Panc1 (cell line): ENCODE data around the gene CDH6. TPM values are rescaled to one million over a fixed set of nuclear protein-coding genes. Genes with fewer than 3 reads are reported as not detected.

ENCODE experiments used
- ATAC-seq: fragments of 200-7000 bp; cut with Tn5 transposase; 2 replicates; pipeline ENCODE4 v1.9.1; 2020; ENCODE audit warnings: mild to moderate bottlenecking, moderate library complexity
- BruUV-seq: library from RNA; stranded (reverse); fragments of 400-500 nt; replicated peaks from 2 replicates; lab custom pipeline; 2021; lab: Mats Ljungman, UMichigan
- CTCF ChIA-PET: fragments of 300-600 bp; sonication (Branson Sonifier 250); formaldehyde crosslinking; loops from one replicate; lab custom pipeline; 2022; ENCODE audit warnings: antibody characterized with exemption; lab: Charles Lee
- POLR2A ChIA-PET: fragments of 300-600 bp; sonication (Branson Sonifier 250); formaldehyde crosslinking; loops from one replicate; lab custom pipeline; 2022; ENCODE audit warnings: antibody characterized with exemption; lab: Charles Lee
- DNase-seq: peaks from one replicate; pipeline ENCODE4 v3.0.0-alpha.2; 2010; ENCODE audit warnings: low read depth, low spot score
- H3K27ac ChIP-seq: 2 replicates; pipeline ENCODE4 v1.5.1; 2011; ENCODE audit warnings: mild to moderate bottlenecking, low read length, inconsistent platforms
- H3K27me3 ChIP-seq: fragments of 200-500 bp; sonication (Bioruptor generic); 2 replicates; pipeline ENCODE4 v1.6.0; 2014; ENCODE audit warnings: low read length, inconsistent platforms; ENCODE audit not compliant: control insufficient read depth, insufficient read depth
- H3K36me3 ChIP-seq: fragments of 200-500 bp; sonication (Bioruptor generic); 2 replicates; pipeline ENCODE4 v1.5.1; 2014; ENCODE audit warnings: inconsistent platforms, mild to moderate bottlenecking, low read length, moderate library complexity; ENCODE audit not compliant: control insufficient read depth, insufficient read depth
- H3K4me1 ChIP-seq: 2 replicates; pipeline ENCODE4 v1.5.1; 2011; ENCODE audit warnings: inconsistent platforms, mild to moderate bottlenecking, low read length, moderate library complexity; ENCODE audit not compliant: control insufficient read depth, insufficient read depth
- H3K4me3 ChIP-seq, 2 experiments: 2 replicates each; pipeline ENCODE4 v1.5.1; 2011 to 2012; ENCODE audit warnings: low read depth in 2 of 2, low read length in 2 of 2, mild to moderate bottlenecking in 2 of 2, inconsistent platforms in 1 of 2, moderate library complexity in 1 of 2
- H3K9me3 ChIP-seq: fragments of 200-500 bp; sonication (Bioruptor generic); 2 replicates; pipeline ENCODE4 v1.5.1; 2014; ENCODE audit warnings: low read depth, mild to moderate bottlenecking, inconsistent platforms, low read length, moderate library complexity; ENCODE audit not compliant: control insufficient read depth, insufficient read depth
- POLR2AphosphoS5 ChIP-seq: IDR thresholded peaks from 2 replicates; pipeline ENCODE4 v1.6.1; 2012; ENCODE audit warnings: mild to moderate bottlenecking, low read depth, low read length, moderate library complexity
- SIN3A ChIP-seq: IDR thresholded peaks from 2 replicates; pipeline ENCODE4 v1.6.1; 2012; ENCODE audit warnings: low read depth, mild to moderate bottlenecking, low read length, moderate library complexity, borderline replicate concordance; ENCODE audit not compliant: insufficient read depth
- TCF7L2 ChIP-seq: IDR thresholded peaks from 2 replicates; pipeline ENCODE4 v1.6.1; 2011; ENCODE audit warnings: mild to moderate bottlenecking, low read depth, low read length, inconsistent platforms
- in situ Hi-C: cut with HindIII; loops from 2 replicates; pipeline ENCODE4 v1.10.0; 2016; ENCODE audit warnings: low sequenced_read_pairs, low pct_unique_long_range_greater_than_20kb
- intact Hi-C: fragments of 100-400 bp; cut with micrococcal nuclease; formaldehyde crosslinking; loops from one replicate; pipeline ENCODE4 v1.10.0; 2022; ENCODE audit not compliant: unreplicated experiment
- total RNA-seq: library from RNA; stranded (reverse); gene quantifications from one replicate; pipeline ENCODE4 v1.2.1, GENCODE V29; 2021; ENCODE audit not compliant: unreplicated experiment
- TF ChIP-seq, protein P1 (sequence below), 2 experiments: IDR thresholded peaks; 2 replicates each; pipeline ENCODE4 v1.6.1; 2011 to 2012; ENCODE audit warnings: low read depth in 2 of 2, control low read depth in 1 of 2, low read length in 1 of 2, mild to moderate bottlenecking in 1 of 2, moderate library complexity in 1 of 2; ENCODE audit not compliant: insufficient read depth in 1 of 2
- TF ChIP-seq, protein P2 (sequence below): fragments of 450-650 bp; IDR thresholded peaks from 2 replicates; pipeline ENCODE4 v1.5.1; 2017; ENCODE audit warnings: mild to moderate bottlenecking

Gene CDH6
- total RNA-seq, 1 experiment from 2014 or later: 0.36 TPM

- H3K9me3 ChIP-seq: no peaks in the 10 kb centered on the region
- ATAC-seq (no peak), DNase-seq (no peak)
- in situ Hi-C loops (no loop called here), intact Hi-C loops (no loop called here)
- H3K27me3 ChIP-seq: no peaks in the 10 kb centered on the region
- TF ChIP-seq TCF7L2: no peak
- TF ChIP-seq, protein P1, sequence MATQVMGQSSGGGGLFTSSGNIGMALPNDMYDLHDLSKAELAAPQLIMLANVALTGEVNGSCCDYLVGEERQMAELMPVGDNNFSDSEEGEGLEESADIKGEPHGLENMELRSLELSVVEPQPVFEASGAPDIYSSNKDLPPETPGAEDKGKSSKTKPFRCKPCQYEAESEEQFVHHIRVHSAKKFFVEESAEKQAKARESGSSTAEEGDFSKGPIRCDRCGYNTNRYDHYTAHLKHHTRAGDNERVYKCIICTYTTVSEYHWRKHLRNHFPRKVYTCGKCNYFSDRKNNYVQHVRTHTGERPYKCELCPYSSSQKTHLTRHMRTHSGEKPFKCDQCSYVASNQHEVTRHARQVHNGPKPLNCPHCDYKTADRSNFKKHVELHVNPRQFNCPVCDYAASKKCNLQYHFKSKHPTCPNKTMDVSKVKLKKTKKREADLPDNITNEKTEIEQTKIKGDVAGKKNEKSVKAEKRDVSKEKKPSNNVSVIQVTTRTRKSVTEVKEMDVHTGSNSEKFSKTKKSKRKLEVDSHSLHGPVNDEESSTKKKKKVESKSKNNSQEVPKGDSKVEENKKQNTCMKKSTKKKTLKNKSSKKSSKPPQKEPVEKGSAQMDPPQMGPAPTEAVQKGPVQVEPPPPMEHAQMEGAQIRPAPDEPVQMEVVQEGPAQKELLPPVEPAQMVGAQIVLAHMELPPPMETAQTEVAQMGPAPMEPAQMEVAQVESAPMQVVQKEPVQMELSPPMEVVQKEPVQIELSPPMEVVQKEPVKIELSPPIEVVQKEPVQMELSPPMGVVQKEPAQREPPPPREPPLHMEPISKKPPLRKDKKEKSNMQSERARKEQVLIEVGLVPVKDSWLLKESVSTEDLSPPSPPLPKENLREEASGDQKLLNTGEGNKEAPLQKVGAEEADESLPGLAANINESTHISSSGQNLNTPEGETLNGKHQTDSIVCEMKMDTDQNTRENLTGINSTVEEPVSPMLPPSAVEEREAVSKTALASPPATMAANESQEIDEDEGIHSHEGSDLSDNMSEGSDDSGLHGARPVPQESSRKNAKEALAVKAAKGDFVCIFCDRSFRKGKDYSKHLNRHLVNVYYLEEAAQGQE (IDR thresholded peaks at IDR 0.05; ENCODE audit: insufficient read depth in 1 of 2, low read depth in 2 of 2, low read length in 1 of 2): no peak
- TF ChIP-seq, protein P2, sequence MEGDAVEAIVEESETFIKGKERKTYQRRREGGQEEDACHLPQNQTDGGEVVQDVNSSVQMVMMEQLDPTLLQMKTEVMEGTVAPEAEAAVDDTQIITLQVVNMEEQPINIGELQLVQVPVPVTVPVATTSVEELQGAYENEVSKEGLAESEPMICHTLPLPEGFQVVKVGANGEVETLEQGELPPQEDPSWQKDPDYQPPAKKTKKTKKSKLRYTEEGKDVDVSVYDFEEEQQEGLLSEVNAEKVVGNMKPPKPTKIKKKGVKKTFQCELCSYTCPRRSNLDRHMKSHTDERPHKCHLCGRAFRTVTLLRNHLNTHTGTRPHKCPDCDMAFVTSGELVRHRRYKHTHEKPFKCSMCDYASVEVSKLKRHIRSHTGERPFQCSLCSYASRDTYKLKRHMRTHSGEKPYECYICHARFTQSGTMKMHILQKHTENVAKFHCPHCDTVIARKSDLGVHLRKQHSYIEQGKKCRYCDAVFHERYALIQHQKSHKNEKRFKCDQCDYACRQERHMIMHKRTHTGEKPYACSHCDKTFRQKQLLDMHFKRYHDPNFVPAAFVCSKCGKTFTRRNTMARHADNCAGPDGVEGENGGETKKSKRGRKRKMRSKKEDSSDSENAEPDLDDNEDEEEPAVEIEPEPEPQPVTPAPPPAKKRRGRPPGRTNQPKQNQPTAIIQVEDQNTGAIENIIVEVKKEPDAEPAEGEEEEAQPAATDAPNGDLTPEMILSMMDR: no peak
- no peak for TF ChIP-seq POLR2AphosphoS5
- TF ChIP-seq SIN3A: no peak
- no TSS peak for BruUV-seq
- H3K4me1 ChIP-seq: no peaks in the 10 kb centered on the region
- no peak overlapping the region for H3K27ac ChIP-seq
- ChIA-PET POLR2A (no interaction called here), CTCF (no interaction called here)
- no peaks in the 10 kb centered on the region for H3K36me3 ChIP-seq
- H3K4me3 ChIP-seq: no peak overlapping the region
Measured at GRCh38 chr5:31157720-31158119, 35.8 kb upstream of the CDH6 start.

DNA sequence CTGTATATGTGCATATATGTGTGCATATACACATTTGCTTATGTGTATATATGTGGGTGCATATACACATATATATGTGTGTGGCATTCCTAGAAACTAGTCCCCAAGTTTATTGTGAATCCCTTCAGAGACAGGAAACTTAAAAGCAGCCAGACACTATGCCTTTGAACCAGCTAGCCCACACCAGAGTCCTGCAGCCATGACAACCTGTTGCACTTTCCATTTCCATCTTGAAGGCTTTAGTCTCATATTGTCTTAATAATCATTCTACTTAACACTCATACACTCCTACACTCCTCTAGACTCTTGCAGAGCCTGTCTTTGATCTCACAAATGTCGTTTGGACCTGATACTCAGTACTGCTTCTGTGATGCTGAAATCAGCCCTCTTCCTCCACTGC lies 34.8 kb upstream of the CDH6 start:
- CTCF ChIA-PET: no interaction called here
- ATAC-seq: no peak
- no peaks in the 10 kb centered on the region for H3K9me3 ChIP-seq
- intact Hi-C loops (no loop called here), in situ Hi-C loops (no loop called here)
- H3K27me3 ChIP-seq: no peaks in the 10 kb centered on the region
- TF ChIP-seq, protein P1 (IDR thresholded peaks at IDR 0.05; ENCODE audit: insufficient read depth in 1 of 2, low read depth in 2 of 2, low read length in 1 of 2): no peak
- TF ChIP-seq SIN3A (no peak), TCF7L2 (no peak), POLR2AphosphoS5 (no peak)
- TF ChIP-seq, protein P2: no peak
- POLR2A ChIA-PET: no interaction called here
- no peak for DNase-seq
- BruUV-seq: no TSS peak
- H3K27ac ChIP-seq: no peak overlapping the region
- no peaks in the 10 kb centered on the region for H3K36me3 ChIP-seq
- H3K4me3 ChIP-seq: no peak overlapping the region
- H3K4me1 ChIP-seq: no peaks in the 10 kb centered on the region
